ENCODE results near the gene NFIA.
A peak's percentile ranks its signal among the peaks of the same experiment; 100 is the strongest.

The NFIA gene

GRCh38 chr1:61082311-61083012 lies at the start of gene NFIA:
Gene NFIA, plus strand, starts transcription at chr1:61082561.
- DNase-seq = peak; percentile 20

DNA sequence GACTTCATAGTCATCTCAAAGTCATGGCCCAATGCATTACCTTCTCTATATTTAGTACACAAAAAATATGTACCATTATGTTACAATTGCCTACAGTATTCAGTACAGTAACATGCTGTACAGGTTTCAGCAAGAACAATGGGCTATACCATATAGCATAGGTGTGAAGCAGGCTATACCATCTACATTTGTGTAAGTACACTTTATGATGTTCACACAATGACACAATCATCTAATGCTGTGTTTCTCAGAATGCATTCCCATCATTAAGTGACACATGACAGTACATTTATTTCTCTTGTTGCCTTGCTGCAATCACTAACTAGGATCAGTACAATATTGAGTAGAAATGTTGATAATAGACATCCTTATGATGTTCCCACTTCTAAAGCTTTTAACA lies 46.5 kb upstream of the NFIA start:
- no peak for DNase-seq

DNA sequence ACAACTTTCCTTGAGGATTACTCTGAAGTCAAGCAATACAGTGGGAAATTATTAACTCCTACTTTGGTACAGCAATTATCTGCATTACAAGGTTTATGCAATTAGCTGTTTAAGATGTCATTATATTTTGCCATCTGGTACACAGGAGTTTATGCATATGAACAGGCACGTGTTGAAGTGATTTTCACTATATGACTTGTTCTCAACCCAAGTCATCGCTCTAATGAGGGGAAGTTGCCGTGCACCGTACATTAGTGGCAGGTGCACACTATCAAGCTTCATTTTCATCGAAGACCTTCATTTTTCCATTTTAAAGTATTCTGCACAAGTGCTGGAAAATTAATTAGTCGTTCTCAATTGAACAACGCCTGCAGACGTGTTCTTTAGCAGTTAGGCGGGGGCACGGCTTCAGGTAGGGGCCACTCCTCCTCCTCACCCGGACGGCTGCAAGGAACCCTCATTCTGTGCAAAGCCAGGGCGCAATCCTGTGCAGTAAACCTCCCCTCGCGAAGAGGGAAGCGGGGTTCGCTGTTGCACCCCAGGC lies 39.8 kb upstream of the NFIA start:
- DNase-seq = no peak

DNA sequence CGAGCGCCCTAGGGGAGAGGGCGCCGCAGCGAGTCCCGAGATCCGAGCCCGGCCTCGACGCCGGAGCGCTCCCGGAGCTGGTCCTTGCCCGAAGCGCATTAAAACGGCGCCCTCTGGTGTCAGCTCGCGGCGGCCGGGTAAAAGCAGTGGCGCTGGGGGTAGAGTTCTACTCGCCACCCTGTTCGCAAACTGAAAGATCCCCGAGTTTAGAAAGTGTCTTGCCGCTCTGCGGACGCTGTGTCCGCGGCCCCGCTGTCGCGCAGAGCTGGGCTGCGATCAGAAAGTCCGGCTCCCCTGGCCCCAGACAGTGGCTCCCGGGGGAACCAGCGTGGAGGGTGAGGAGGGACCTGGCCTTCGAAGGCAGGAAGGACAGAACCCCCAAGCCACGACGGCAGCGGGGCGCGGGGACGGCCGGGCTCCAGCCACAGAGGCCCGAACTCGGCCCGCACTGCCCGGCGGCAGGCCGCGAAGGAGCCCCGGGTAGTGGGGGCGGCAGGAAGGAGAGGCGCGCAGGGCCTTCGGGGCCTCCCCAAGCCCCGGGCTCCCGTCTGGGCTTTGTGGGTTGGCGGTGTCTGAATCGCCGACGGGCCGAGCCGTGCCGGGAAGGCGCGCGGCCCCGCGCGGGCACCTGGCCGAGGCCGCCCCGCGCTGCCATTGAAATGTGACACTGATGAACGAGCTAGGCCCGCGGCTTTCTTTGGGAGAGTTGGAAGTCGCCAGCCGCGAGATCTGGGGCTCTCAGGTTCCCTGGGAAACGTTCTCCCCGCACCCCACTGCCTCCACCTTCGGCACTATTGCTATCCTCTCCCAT lies 39.1 kb upstream of the NFIA start:
- DNase-seq = peak; percentile 72

GRCh38 chr1:61046434-61046833 lies 35.9 kb upstream of the NFIA start:
- DNase-seq = no peak

DNA sequence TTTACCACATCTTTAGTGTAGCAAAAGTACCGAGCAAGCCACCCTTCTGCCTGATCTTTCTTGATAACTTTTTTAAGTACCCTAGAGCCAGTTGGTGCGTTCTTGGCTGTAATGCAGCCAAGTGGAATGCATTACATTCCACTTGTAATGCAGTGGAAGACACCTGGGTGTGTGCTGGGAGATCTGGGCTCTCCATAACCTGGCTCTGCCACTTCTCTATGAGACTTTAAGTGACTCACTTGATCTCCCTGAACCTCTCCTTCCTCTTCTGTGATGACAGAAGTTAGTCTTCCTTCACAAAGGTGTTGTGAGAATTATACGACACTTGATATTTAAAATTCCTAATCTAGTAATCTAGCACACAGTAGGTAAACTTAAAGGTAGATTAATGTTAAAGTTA lies 35.3 kb upstream of the NFIA start:
- DNase-seq = no peak

- peak; percentile 63 for DNase-seq
Measured at GRCh38 chr1:61049850-61050540, 32.4 kb upstream of the NFIA start.

- no peak for DNase-seq
Measured at GRCh38 chr1:61050541-61051442, 31.6 kb upstream of the NFIA start.

DNA sequence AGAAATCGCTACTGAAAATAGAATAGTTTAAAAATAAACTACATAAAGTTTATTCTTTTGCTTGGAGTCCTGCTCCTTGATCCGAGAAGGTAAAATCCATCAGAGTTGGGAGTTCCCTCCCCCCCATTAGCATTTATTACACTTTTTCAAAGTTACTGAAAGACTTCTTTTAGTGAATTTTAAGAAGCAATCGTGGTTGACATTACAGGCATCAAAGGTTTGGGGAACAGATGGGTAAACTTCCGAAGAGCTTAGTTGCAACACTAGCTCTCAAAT lies 31.0 kb upstream of the NFIA start:
- DNase-seq = no peak

DNA sequence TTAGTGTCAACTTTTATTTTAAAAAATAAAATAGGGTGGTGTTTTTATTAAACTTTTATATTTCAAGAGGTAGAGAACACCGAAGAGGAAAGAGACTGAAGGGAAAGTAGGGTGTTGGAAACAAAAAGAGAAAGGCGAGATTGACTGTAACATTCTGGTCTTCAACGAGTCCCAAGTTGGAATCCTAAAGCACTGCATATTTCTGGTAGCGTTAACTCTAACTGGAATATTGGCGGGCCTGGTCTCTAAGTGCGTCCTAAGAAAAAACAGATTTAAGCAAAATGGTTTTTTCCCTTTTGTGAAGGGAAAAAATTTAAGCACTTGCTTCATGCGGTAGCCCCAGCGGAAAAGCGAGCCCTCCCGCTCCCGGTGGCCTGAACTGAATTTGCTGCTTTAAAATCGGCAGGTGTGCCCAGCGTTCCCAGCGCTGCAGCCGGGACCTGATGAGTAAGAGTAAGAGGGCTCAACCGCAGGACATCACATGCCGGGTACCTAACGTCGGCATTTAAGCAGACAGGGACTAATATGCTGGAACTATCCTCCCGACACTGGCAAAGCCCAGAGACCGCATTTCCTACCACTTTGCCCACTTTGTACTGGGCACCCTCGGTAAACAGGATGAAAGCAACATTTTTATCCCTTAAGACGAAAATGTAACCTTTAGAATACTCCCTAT lies 30.5 kb upstream of the NFIA start:
- DNase-seq = no peak

- DNase-seq = no peak
Measured at GRCh38 chr1:61052395-61053225, 29.8 kb upstream of the NFIA start.

GRCh38 chr1:61053226-61053711 lies 29.1 kb upstream of the NFIA start:
- no peak for DNase-seq

GRCh38 chr1:61053712-61054600 lies 28.4 kb upstream of the NFIA start:
- no peak for DNase-seq

- no peak for DNase-seq
Measured at GRCh38 chr1:61054601-61054993, 27.8 kb upstream of the NFIA start.

DNA sequence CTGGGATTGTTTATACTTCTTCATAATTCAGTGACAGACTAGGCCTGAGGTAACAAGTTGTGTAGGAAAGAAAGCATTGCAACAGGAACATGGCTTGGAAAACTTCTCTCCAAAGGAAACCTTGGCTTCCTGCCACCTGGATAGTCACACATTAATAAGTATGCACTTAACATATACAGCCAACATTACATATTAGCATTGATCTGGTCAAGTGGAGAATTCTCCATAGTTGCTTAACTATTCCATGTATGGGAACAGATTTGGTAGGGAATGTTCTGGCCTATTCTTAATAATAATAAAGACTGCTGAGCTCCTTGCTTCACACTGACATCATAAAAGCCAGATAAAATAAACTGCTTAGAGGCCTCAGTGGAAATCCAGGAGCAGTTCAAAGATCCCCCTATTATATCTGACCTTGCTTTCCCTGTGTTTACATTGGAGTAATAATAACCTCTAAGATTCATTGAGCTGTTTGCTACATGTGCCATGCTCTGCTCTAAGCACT lies 27.2 kb upstream of the NFIA start:
- DNase-seq = no peak

GRCh38 chr1:61056196-61056572 lies 26.2 kb upstream of the NFIA start:
- DNase-seq = peak; percentile 21

GRCh38 chr1:61056573-61057439 lies 25.6 kb upstream of the NFIA start:
- DNase-seq = peak; percentile 68

- DNase-seq = no peak
Measured at GRCh38 chr1:61058483-61059245, 23.7 kb upstream of the NFIA start.

Measured in NCI-H748 treated with DMSO at 0.1 percent for 48 hours (cell line).